GM13976 (cell line): ENCODE measurements around the gene WDR1.
A peak's percentile ranks its signal among the peaks of the same experiment; 100 is the strongest.

ENCODE experiments used
- DNase-seq: peaks from one replicate; pipeline ENCODE4 v3.0.0; 2012; ENCODE audit warnings: low spot score
- in situ Hi-C: fragments of 300-500 bp; cut with MboI; formaldehyde crosslinking; loops from one replicate; pipeline ENCODE4 v1.12.0; 2022; ENCODE audit warnings: low sequenced_read_pairs, mixed read lengths, inconsistent platforms; ENCODE audit not compliant: unreplicated experiment
- TF ChIP-seq, protein P1 (sequence below): IDR thresholded peaks from 2 replicates; pipeline ENCODE4 v1.5.1; 2012; ENCODE audit warnings: borderline replicate concordance, mild to moderate bottlenecking; ENCODE audit not compliant: insufficient read depth; ENCODE audit errors: extremely low read depth, missing control alignments, control extremely low read depth

WDR1 gene

GRCh38 chr4:10104991-10105276, 11.7 kb downstream of the WDR1 start:
- no peak for DNase-seq
- in situ Hi-C loops = no loop called here
- TF ChIP-seq, protein P1, sequence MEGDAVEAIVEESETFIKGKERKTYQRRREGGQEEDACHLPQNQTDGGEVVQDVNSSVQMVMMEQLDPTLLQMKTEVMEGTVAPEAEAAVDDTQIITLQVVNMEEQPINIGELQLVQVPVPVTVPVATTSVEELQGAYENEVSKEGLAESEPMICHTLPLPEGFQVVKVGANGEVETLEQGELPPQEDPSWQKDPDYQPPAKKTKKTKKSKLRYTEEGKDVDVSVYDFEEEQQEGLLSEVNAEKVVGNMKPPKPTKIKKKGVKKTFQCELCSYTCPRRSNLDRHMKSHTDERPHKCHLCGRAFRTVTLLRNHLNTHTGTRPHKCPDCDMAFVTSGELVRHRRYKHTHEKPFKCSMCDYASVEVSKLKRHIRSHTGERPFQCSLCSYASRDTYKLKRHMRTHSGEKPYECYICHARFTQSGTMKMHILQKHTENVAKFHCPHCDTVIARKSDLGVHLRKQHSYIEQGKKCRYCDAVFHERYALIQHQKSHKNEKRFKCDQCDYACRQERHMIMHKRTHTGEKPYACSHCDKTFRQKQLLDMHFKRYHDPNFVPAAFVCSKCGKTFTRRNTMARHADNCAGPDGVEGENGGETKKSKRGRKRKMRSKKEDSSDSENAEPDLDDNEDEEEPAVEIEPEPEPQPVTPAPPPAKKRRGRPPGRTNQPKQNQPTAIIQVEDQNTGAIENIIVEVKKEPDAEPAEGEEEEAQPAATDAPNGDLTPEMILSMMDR = no peak

DNA sequence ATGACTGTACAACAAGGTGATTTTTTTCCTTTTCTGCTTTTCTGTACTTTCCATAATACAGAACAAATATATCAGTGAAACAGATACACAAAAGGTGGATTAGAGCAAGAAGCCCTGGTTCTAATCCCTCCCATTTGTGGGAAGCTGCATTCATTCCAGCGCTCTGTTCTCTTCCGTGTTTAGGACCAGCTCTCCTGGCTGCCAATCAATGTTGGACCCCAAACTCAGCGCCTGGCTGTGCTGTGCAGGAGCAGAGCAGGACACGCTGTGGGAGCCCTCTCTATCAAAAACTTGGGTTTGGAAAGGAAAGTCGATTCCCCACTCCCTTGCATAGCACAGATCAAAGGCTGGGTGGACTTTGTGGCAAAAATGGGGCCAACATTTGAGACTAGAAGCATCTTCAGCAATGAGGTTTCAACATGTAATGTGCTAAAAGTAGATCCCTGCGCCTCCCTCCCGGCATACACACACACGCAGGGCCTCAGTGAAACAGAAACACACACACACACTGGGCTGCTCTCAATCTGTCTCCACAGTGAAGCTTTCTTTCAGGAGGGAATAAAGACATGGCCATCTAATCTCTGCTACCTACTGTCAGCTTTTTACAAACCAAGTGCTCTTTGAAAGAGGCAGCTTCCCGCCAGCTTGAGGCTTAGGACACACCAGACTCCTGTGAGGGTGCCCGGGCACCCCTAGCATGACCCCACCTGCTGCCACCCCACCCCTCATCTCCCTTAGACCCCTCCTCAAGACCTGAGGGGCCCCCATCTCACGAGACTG, 12.2 kb downstream of the WDR1 start:
- TF ChIP-seq, protein P1 = no peak
- peak; percentile 71 for DNase-seq
- in situ Hi-C loops = no loop called here

- in situ Hi-C loops = no loop called here
- no peak for DNase-seq
- TF ChIP-seq, protein P1 = no peak
These were observed 13.9 kb downstream of the WDR1 start for GRCh38 chr4:10102474-10103332.

DNA sequence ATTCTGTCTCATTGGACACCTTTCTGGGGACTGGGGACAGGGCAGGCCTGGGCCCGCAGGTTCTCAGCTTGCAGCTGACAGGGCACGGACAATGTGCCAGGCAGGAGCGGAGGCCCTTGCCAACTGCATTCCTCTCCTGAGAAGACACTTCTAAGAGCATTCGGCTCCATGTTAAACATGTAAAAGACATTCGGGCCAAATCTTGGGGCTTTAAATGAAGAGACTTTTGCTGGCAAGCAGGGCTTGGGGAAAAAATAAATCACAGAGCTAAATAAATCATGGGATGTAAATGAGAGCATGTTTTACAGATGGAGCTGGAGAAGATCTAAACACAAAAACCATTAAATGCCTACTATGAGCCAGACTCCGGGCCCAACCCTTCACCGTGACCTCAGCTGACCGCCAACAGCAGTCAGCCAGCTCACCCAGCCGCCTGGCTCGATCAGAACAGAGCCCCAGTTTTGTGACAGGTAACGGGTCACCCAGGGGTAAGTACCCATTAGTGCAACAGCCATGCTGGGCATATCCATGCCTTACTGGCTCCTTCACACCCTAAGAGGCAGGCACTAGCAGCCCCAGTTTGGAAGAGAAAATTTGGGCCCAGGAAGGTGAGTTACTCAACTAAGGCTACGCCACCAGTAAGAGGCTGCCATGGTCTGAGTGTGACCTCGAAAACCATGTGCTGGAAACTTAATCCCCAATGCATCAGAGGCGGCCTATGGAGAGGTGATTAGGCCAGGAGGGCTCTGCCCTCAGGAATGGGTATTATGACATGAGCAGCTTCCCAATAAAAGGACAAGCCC, 14.7 kb downstream of the WDR1 start:
- no peak for DNase-seq
- TF ChIP-seq, protein P1 = no peak
- in situ Hi-C loops = no loop called here

DNA sequence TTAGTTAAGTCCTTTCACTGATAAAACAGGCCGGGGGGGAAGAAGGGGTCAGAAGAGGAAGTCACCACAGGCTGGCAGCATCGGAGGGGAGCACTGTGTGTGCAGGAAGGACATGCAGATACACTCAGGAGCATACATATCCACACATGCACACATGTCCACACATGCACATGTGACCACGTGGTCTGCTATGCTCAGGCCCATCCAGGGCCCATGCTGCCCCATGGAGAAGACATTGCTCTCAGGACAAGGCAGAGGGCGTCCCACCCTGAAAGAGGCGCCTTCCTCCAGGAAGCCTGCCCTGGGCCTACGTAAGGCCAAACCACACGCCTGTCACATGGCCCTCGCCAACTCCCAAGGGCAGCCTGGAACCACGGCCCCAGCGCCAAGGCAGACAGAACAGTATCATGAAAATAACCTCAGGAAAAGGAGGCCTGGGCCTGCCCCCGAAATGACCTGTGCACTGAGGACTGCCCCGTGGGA, 15.8 kb downstream of the WDR1 start:
- TF ChIP-seq, protein P1 = no peak
- in situ Hi-C loops = no loop called here
- no peak for DNase-seq
